ENCODE measurements around the gene HERC4. TPM values are rescaled to one million over a fixed set of nuclear protein-coding genes. Genes with fewer than 3 reads are reported as not detected.

HERC4 gene
- total and polyA plus RNA-seq, 4 donors: 7.3 to 53.2 (median 16.0) TPM

GRCh38 chr10:68049289-68050078 lies 25.6 kb downstream of the HERC4 start:
- no peak overlapping the region for H3K27ac ChIP-seq (ENCODE audit: low read depth in 1 of 2, low read length in 2 of 2)
- no peaks in the 10 kb centered on the region for H3K9me3 ChIP-seq (ENCODE audit: control insufficient read depth in 4 of 4, low read length in 3 of 4)
- no peak overlapping the region for H3K4me3 ChIP-seq (ENCODE audit: low read depth in 1 of 3, low read length in 3 of 3)
- 72% methylated on average over 8 of the region's 8 CpGs for WGBS
- H3K36me3 ChIP-seq (ENCODE audit: control insufficient read depth in 4 of 4, insufficient read depth in 3 of 4, low read depth in 1 of 4, low read length in 3 of 4): peaks cover 0 to 2% (median under 1%) of the 10 kb centered on the region in 4 donors
- no peak overlapping the region for H3K9ac ChIP-seq (ENCODE audit: low read depth in 1 of 2, low read length in 2 of 2)
- no peaks in the 10 kb centered on the region for H3K27me3 ChIP-seq (ENCODE audit: control insufficient read depth in 4 of 4, insufficient read depth in 4 of 4, low read length in 3 of 4)
- DNase-seq (ENCODE audit: low spot score): no peak
- TF ChIP-seq YY1 (IDR thresholded peaks at IDR 0.05) (no peak), MAX (IDR thresholded peaks at IDR 0.05) (no peak), ZBTB33 (IDR thresholded peaks at IDR 0.05) (no peak), REST (IDR thresholded peaks at IDR 0.05) (no peak), CTCF (IDR thresholded peaks at IDR 0.05; ENCODE audit: low read depth, low read length, missing input control) (no peak), JUND (IDR thresholded peaks at IDR 0.05) (no peak), HNF4A (conservative IDR thresholded peaks at IDR 0.05) (no peak), TAF1 (conservative IDR thresholded peaks at IDR 0.05) (no peak), FOXA2 (IDR thresholded peaks at IDR 0.05) (no peak), EGR1 (IDR thresholded peaks at IDR 0.05; ENCODE audit: low read depth in 2 of 2) (no peak), NR2F2 (IDR thresholded peaks at IDR 0.05) (no peak), GABPA (IDR thresholded peaks at IDR 0.05 in 1 of 2, conservative IDR thresholded peaks at IDR 0.05 in 1 of 2) (no peak), HNF4G (IDR thresholded peaks at IDR 0.05) (no peak), ATF3 (IDR thresholded peaks at IDR 0.05) (no peak), SP1 (IDR thresholded peaks at IDR 0.05) (no peak), FOXA1 (IDR thresholded peaks at IDR 0.05) (no peak), RAD21 (IDR thresholded peaks at IDR 0.05) (no peak), RXRA (IDR thresholded peaks at IDR 0.05) (no peak)
- H3K4me1 ChIP-seq (ENCODE audit: control insufficient read depth in 4 of 4, insufficient read depth in 4 of 4, low read length in 3 of 4): peaks cover 0 to 14% (median 3%) of the 10 kb centered on the region in 4 donors
